Suprapubic skin (tissue), 3 donors: Measurements from ENCODE around the gene SEMA5B.

Experiments
- CTCF ChIP-seq, 2 donors: fragments of 200-600 bp in 1 of 2; fragments of 450-650 bp in 1 of 2; sonication (generic) in 1 of 2; IDR thresholded peaks; one replicate each; pipeline ENCODE4 v1.5.1; 2016 to 2019; ENCODE audit warnings: antibody characterized with exemption in 2 of 2, mild to moderate bottlenecking in 1 of 2, moderate library complexity in 1 of 2
- EP300 ChIP-seq: sonication (generic); formaldehyde crosslinking; IDR thresholded peaks from one replicate; pipeline ENCODE4 v1.6.1; 2017; ENCODE audit warnings: antibody characterized with exemption
- POLR2A ChIP-seq, 2 donors: fragments of 450-650 bp; IDR thresholded peaks; one replicate each; pipeline ENCODE4 v1.6.1; 2017; ENCODE audit warnings: antibody characterized with exemption in 2 of 2, mild to moderate bottlenecking in 2 of 2, moderate library complexity in 2 of 2

GRCh38 chr3:122927726-122928125 lies 99.8 kb downstream of the SEMA5B start:
- TF ChIP-seq CTCF (IDR thresholded peaks at IDR 0.05) (no peak), EP300 (no peak), POLR2A (IDR thresholded peaks at IDR 0.05) (no peak)
